ENCODE measurements around the gene IQCC. TPM values are rescaled to one million over a fixed set of nuclear protein-coding genes. Genes with fewer than 3 reads are reported as not detected.
A peak's percentile ranks its signal among the peaks of the same experiment; 100 is the strongest.

IQCC gene
- total RNA-seq, 1 donor from 2014 or later: 4.2 TPM

DNA sequence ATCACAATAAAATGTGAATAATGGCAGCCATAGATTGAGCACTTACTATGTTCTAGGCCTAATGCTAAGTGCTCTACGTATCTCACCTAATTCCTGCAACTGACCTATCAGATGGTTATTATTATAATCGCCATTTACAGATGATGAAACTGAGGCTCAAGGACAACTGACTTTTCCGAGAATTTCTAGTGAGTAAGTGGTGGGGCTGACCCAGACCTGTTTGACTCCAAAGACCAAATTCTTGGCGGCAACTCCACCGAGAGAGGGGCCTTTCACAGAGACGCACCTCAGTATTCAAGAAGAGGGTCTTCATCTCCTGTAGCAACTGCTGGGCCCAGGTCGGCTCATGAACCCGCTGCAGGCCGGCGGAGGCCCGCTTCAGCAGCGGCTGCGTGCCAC lies 16.1 kb downstream of the IQCC start:
- ChIA-PET POLR2A (interaction anchor here (0.6 to 5.0 kb wide), 10 partner anchors 12 to 179 kb away, joined by 3 to 47 read pairs (median 12); partner anchors contain the start of genes BSDC1, CCDC28B, DCDC2B and HDAC1), CTCF (interaction anchor here (1.2 to 1.4 kb wide), 2 partner anchors 95 to 181 kb away, joined by 3 to 4 read pairs; no protein-coding TSS in a partner anchor)
- DNase-seq: no peak
- Mint-ChIP-seq H3K4me3 (peak overlapping the region; percentile 96), H3K9me3 (no peaks in the 10 kb centered on the region), H3K36me3 (ENCODE audit: low read depth) (peaks cover 59% of the 10 kb centered on the region), H3K27ac (peak overlapping the region; percentile 95), H3K27me3 (no peaks in the 10 kb centered on the region), H3K4me1 (peaks cover 50% of the 10 kb centered on the region)
- no peak for ATAC-seq (ENCODE audit: low read depth)
- TF ChIP-seq CTCF (IDR thresholded peaks at IDR 0.05): no peak
- intact Hi-C loops (cut with micrococcal nuclease): loop anchor here (5.0 kb wide), 1 partner anchor 149 kb away; the partner anchor contains the start of gene TMEM39B

DNA sequence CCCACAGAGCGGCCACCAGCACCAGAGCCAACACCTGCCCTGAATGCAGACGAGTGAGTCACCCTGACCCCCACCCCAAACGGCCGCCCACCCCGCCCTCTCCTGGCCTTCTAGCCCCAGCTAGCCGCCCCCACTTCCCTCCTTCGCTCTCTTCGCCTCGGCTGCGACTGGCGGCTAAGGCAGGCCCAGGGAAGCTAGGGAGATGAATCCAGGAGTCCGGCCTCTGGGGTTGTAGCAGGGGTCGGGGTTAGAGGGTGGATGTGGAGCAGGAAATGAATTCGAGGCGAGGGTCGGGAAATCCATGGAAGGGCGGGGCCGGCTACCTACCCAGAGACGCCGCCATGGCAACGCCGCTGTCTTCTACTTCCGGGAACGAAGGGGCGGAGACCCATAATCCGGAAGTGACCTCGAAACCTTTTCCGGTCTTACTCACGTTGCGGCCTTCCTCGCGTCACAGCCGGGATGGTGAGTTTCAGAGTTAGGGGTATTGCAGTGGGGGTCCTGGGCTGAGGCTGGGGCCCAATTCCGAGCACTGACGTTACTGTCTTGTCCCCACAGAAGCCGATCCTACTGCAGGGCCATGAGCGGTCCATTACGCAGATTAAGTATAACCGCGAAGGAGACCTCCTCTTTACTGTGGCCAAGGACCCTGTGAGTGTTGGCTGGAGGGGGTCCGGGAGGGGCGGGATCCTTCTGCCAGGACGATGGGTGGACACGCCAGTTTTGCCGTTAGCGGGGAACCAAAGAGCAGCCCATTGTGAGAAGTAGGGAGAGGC lies 16.7 kb downstream of the IQCC start, which contains the start of the genes EIF3I and TMEM234:
EIF3I (plus strand) TSS at position 428 of the 776 bp plus-strand sequence; CDS start at position 463, 35 bp downstream.
TMEM234 (minus strand) TSS at position 374 of the 776 bp plus-strand sequence; CDS start at position 343, 31 bp downstream.
- CTCF ChIA-PET: interaction anchor here (1.7 kb wide), 1 partner anchor 18 kb away, joined by 7 read pairs; no protein-coding TSS in a partner anchor
- no peaks in the 10 kb centered on the region for H3K9me3 Mint-ChIP-seq
- no peaks in the 10 kb centered on the region for H3K27me3 Mint-ChIP-seq
- TF ChIP-seq CTCF (IDR thresholded peaks at IDR 0.05): no peak
- peak within 1 kb of the TSS; percentile 96 for H3K4me3 Mint-ChIP-seq
- DNase-seq (peak; percentile 80), ATAC-seq (ENCODE audit: low read depth) (peak; percentile 85)
- H3K4me1 Mint-ChIP-seq: peaks cover 50% of the 10 kb centered on the region
- H3K36me3 Mint-ChIP-seq (ENCODE audit: low read depth): peaks cover 56% of the 10 kb centered on the region
- POLR2A ChIA-PET: interaction anchor here (0.6 to 5.0 kb wide), 14 partner anchors 13 to 278 kb away, joined by 3 to 47 read pairs (median 6); partner anchors contain the start of genes BSDC1, CCDC28B, DCDC2B and HDAC1
- peak within 1 kb of the TSS; percentile 95 for H3K27ac Mint-ChIP-seq
- intact Hi-C loops (cut with micrococcal nuclease): loop anchor here (1.0 to 5.0 kb wide), 9 partner anchors 14 to 173 kb away; partner anchors contain the start of genes BSDC1, CCDC28B, HDAC1 and LCK

DNA sequence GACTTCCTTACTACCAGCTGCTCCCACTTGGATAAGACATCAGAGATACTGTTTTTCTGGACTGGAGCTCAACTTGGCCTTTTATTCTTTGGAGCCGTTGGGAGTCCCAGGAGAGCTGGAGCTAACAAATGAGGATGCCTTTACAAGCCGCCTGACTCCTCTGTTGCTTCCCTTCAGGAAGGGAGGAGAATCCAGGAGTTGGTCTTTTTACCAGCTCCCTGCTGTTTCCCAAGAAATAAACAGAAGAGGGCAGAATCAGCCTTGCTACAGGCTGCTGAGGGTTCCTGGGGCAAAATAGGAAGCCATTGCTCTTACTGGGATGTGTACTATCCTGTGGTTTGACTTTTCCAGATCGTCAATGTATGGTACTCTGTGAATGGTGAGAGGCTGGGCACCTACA lies 18.2 kb downstream of the IQCC start:
- intact Hi-C loops (cut with micrococcal nuclease): loop anchor here (2.0 to 5.0 kb wide), 3 partner anchors 27 to 171 kb away; partner anchors contain the start of genes BSDC1, LCK and TMEM39B
- no peak for TF ChIP-seq CTCF (IDR thresholded peaks at IDR 0.05)
- ChIA-PET POLR2A (interaction anchor here (0.7 to 5.0 kb wide), 6 partner anchors 17 to 151 kb away, joined by 3 to 47 read pairs (median 8); partner anchors contain the start of genes CCDC28B, HDAC1, LCK and TMEM39B), CTCF (interaction anchor here (0.8 to 1.7 kb wide), 4 partner anchors 17 to 177 kb away, joined by 3 to 7 read pairs (median 4); no protein-coding TSS in a partner anchor)
- ATAC-seq (ENCODE audit: low read depth) (no peak), DNase-seq (no peak)
- Mint-ChIP-seq H3K4me1 (peaks cover 50% of the 10 kb centered on the region), H3K9me3 (no peaks in the 10 kb centered on the region), H3K36me3 (ENCODE audit: low read depth) (peaks cover 62% of the 10 kb centered on the region), H3K27me3 (no peaks in the 10 kb centered on the region), H3K4me3 (peak overlapping the region; percentile 96), H3K27ac (no peak overlapping the region)

DNA sequence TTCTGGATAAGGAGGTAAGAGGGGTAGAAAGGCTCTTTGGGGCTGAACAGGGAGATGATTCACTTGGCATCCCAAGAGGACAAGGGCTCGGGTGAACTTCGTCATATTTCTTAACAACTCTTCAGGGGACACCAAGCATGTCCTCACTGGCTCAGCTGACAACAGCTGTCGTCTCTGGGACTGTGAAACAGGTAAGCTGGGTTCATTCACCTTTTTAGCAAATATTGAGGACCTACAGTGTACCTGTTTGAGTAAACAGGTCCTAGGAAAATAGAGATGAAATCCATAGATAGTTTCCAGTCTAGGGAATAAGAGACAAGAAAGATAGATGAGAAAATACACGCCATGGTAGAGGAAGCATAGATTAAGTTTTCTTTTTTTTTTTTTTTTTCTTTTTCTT lies 18.8 kb downstream of the IQCC start:
- Mint-ChIP-seq H3K9me3 (no peaks in the 10 kb centered on the region), H3K4me1 (peaks cover 48% of the 10 kb centered on the region), H3K27ac (no peak overlapping the region), H3K27me3 (no peaks in the 10 kb centered on the region), H3K36me3 (ENCODE audit: low read depth) (peaks cover 66% of the 10 kb centered on the region), H3K4me3 (peak overlapping the region; percentile 96)
- no peak for TF ChIP-seq CTCF (IDR thresholded peaks at IDR 0.05)
- ChIA-PET CTCF (interaction anchor here (0.9 to 1.3 kb wide), 2 partner anchors 26 to 176 kb away, joined by 4 to 5 read pairs; no protein-coding TSS in a partner anchor), POLR2A (interaction anchor here (0.7 to 5.0 kb wide), 5 partner anchors 16 to 152 kb away, joined by 3 to 47 read pairs (median 13); partner anchors contain the start of genes HDAC1, LCK and TMEM39B)
- intact Hi-C loops (cut with micrococcal nuclease): loop anchor here (5.0 kb wide), 1 partner anchor 152 kb away; the partner anchor contains the start of gene TMEM39B
- DNase-seq (no peak), ATAC-seq (ENCODE audit: low read depth) (no peak)

Measured in activated B cell treated with CpG ODN at 0.5 μM for 24 hours (primary cell).